Liver (tissue), 9 donors: ENCODE data around the gene TCAIM. TPM values are rescaled to one million over a fixed set of nuclear protein-coding genes. Genes with fewer than 3 reads are reported as not detected.

ENCODE experiments used
- DNase-seq: peaks from one replicate; pipeline ENCODE4 v3.0.0-alpha.2; 2017; ENCODE audit warnings: low spot score
- H3K27ac ChIP-seq, 2 donors: one replicate each; pipeline ENCODE4 v1.7.0; 2013; ENCODE audit warnings: inconsistent platforms in 2 of 2, low read length in 2 of 2, control low read depth in 1 of 2, low read depth in 1 of 2, mild to moderate bottlenecking in 1 of 2
- H3K27me3 ChIP-seq, 4 donors: one replicate each; pipeline versions ENCODE4 v1.6.1 to v1.7.0; 2013; ENCODE audit warnings: low read length in 3 of 4, inconsistent platforms in 1 of 4, mild to moderate bottlenecking in 1 of 4, moderate library complexity in 1 of 4; ENCODE audit not compliant: control insufficient read depth in 4 of 4, insufficient read depth in 4 of 4
- H3K36me3 ChIP-seq, 4 donors: one replicate each; pipeline versions ENCODE4 v1.6.1 to v1.7.0; 2013; ENCODE audit warnings: low read length in 3 of 4, mild to moderate bottlenecking in 3 of 4, low read depth in 1 of 4, moderate library complexity in 1 of 4; ENCODE audit not compliant: control insufficient read depth in 4 of 4, insufficient read depth in 3 of 4
- H3K4me1 ChIP-seq, 4 donors: one replicate each; pipeline versions ENCODE4 v1.6.1 to v1.7.0; 2013; ENCODE audit warnings: low read length in 3 of 4, mild to moderate bottlenecking in 3 of 4, moderate library complexity in 1 of 4; ENCODE audit not compliant: control insufficient read depth in 4 of 4, insufficient read depth in 4 of 4
- H3K4me3 ChIP-seq, 3 donors: one replicate each; pipeline versions ENCODE4 v1.6.1 to v1.7.0; 2013; ENCODE audit warnings: low read length in 3 of 3, control low read depth in 1 of 3, low read depth in 1 of 3, mild to moderate bottlenecking in 1 of 3
- H3K9ac ChIP-seq, 2 donors: one replicate each; pipeline ENCODE4 v1.7.0; 2013; ENCODE audit warnings: low read length in 2 of 2, mild to moderate bottlenecking in 2 of 2, moderate library complexity in 2 of 2, control low read depth in 1 of 2, low read depth in 1 of 2
- H3K9me3 ChIP-seq, 4 donors: one replicate each; pipeline versions ENCODE4 v1.6.1 to v1.7.0; 2013; ENCODE audit warnings: low read length in 3 of 4; ENCODE audit not compliant: control insufficient read depth in 4 of 4
- ATF3 ChIP-seq: IDR thresholded peaks from 2 replicates; pipeline ENCODE4 v1.6.1; 2016; ENCODE audit warnings: antibody characterized with exemption
- CTCF ChIP-seq: fragments of 150-350 bp; IDR thresholded peaks from 2 replicates; pipeline ENCODE4 v1.5.1; 2017; ENCODE audit warnings: improper control_type of control experiment, low read depth, low read length; ENCODE audit not compliant: missing input control
- EGR1 ChIP-seq, 2 donors: IDR thresholded peaks; 2 replicates each; pipeline ENCODE4 v1.6.1; 2016 to 2018; ENCODE audit warnings: antibody characterized with exemption in 2 of 2, low read depth in 2 of 2
- FOXA1 ChIP-seq: IDR thresholded peaks from 2 replicates; pipeline ENCODE4 v1.6.1; 2016; ENCODE audit warnings: antibody characterized with exemption
- FOXA2 ChIP-seq: IDR thresholded peaks from 2 replicates; pipeline ENCODE4 v1.6.1; 2016; ENCODE audit warnings: antibody characterized with exemption
- GABPA ChIP-seq, 2 donors: IDR thresholded peaks in 1 of 2; conservative IDR thresholded peaks in 1 of 2; 2 replicates each; pipeline ENCODE4 v1.6.1; 2016; ENCODE audit warnings: antibody characterized with exemption in 2 of 2, mild to moderate bottlenecking in 1 of 2, moderate library complexity in 1 of 2
- HNF4A ChIP-seq, 2 donors: conservative IDR thresholded peaks; 2 replicates each; pipeline ENCODE4 v1.6.1; 2016; ENCODE audit warnings: antibody characterized with exemption in 2 of 2, mild to moderate bottlenecking in 2 of 2
- HNF4G ChIP-seq: IDR thresholded peaks from 2 replicates; pipeline ENCODE4 v1.6.1; 2016; ENCODE audit warnings: antibody characterized with exemption
- JUND ChIP-seq, 2 donors: IDR thresholded peaks; 2 replicates each; pipeline ENCODE4 v1.6.1; 2016; ENCODE audit warnings: antibody characterized with exemption in 2 of 2
- MAX ChIP-seq: IDR thresholded peaks from 2 replicates; pipeline ENCODE4 v1.6.1; 2016; ENCODE audit warnings: antibody characterized with exemption
- NR2F2 ChIP-seq: IDR thresholded peaks from 2 replicates; pipeline ENCODE4 v1.6.1; 2016; ENCODE audit warnings: antibody characterized with exemption
- RAD21 ChIP-seq, 2 donors: IDR thresholded peaks; 2 replicates each; pipeline ENCODE4 v1.6.1; 2016; ENCODE audit warnings: antibody characterized with exemption in 2 of 2, mild to moderate bottlenecking in 2 of 2
- SP1 ChIP-seq: IDR thresholded peaks from 2 replicates; pipeline ENCODE4 v1.6.1; 2018; ENCODE audit warnings: antibody characterized with exemption, mild to moderate bottlenecking
- TAF1 ChIP-seq: conservative IDR thresholded peaks from 2 replicates; pipeline ENCODE4 v1.6.1; 2016; ENCODE audit warnings: antibody characterized with exemption, mild to moderate bottlenecking
- ZBTB33 ChIP-seq: IDR thresholded peaks from 2 replicates; pipeline ENCODE4 v1.6.1; 2016; ENCODE audit warnings: antibody characterized with exemption
- WGBS: extraction: QIAGEN DNeasy Blood & Tissue Kit; methylation state at CpG from one replicate; pipeline ENCODE4 v1.1.7; 2013; 5-methylcytosine and 5-hydroxymethylcytosine counted together
- polyA plus RNA-seq, 2 donors: library from polyadenylated mRNA; stranded (reverse) in 1 of 2; unstranded in 1 of 2; fragments of 200-250 nt in 1 of 2; fragments of >200 nt in 1 of 2; fragmentation: Nextera tagmentation in 1 of 2; extraction: Ambion mirVana in 1 of 2; gene quantifications; one replicate each; pipeline versions ENCODE4 v1.2.1 to v1.2.3, GENCODE V29; 2013 to 2015
- total RNA-seq, 2 donors: library from RNA; depleted of rRNA; stranded (reverse); fragments of >200 nt; gene quantifications; one replicate each; pipeline ENCODE4 v1.2.3, GENCODE V29; 2014
- donor health status: healthy.
- donor health status: healthy.
- donor health status: healthy.
- donor health status: healthy.
- donor health status: healthy.

Gene TCAIM
- total and polyA plus RNA-seq, 4 donors: 21.0 to 46.6 (median 24.0) TPM

- TF ChIP-seq CTCF: no peak
- TF ChIP-seq RAD21 (IDR thresholded peaks at IDR 0.05): no peak
- no peak for TF ChIP-seq FOXA2
- no peak for TF ChIP-seq JUND (IDR thresholded peaks at IDR 0.05)
- no peak for TF ChIP-seq SP1
- TF ChIP-seq HNF4A (conservative IDR thresholded peaks at IDR 0.05): no peak
Observed at GRCh38 chr3:44444896-44445691, 106.5 kb downstream of the TCAIM start (continued).

- Histone ChIP-seq H3K27ac (no peak overlapping the region), H3K36me3 (peaks cover 9 to 49% (median 38%) of the 10 kb centered on the region in 4 donors), H3K9me3 (peaks cover 5 to 12% (median 7%) of the 10 kb centered on the region in 4 donors), H3K27me3 (no peaks in the 10 kb centered on the region), H3K9ac (no peak overlapping the region), H3K4me1 (peaks cover 0 to 5% (median 2%) of the 10 kb centered on the region in 4 donors), H3K4me3 (no peak overlapping the region)
- 98% methylated on average over 5 of the region's 5 CpGs for WGBS
- DNase-seq: no peak
- TF ChIP-seq HNF4A (conservative IDR thresholded peaks at IDR 0.05) (no peak), NR2F2 (no peak), TAF1 (no peak), ATF3 (no peak), MAX (no peak), GABPA (IDR thresholded peaks at IDR 0.05 in 1 of 2, conservative IDR thresholded peaks at IDR 0.05 in 1 of 2) (no peak)
Observed at GRCh38 chr3:44445786-44446185, 107.2 kb downstream of the TCAIM start.

GRCh38 chr3:44446929-44447328 lies 108.4 kb downstream of the TCAIM start:
- TF ChIP-seq HNF4G (no peak), FOXA1 (no peak), JUND (IDR thresholded peaks at IDR 0.05) (no peak)
- Histone ChIP-seq H3K9me3 (peaks cover 5 to 12% (median 7%) of the 10 kb centered on the region in 4 donors), H3K4me3 (no peak overlapping the region), H3K36me3 (peaks cover 10 to 57% (median 46%) of the 10 kb centered on the region in 4 donors), H3K9ac (no peak overlapping the region), H3K27me3 (no peaks in the 10 kb centered on the region), H3K27ac (no peak overlapping the region), H3K4me1 (no peaks in the 10 kb centered on the region)
- 96% methylated on average over 5 of the region's 5 CpGs for WGBS
- no peak for DNase-seq

- TF ChIP-seq HNF4A (conservative IDR thresholded peaks at IDR 0.05) (no peak), ATF3 (no peak), EGR1 (IDR thresholded peaks at IDR 0.05; ENCODE audit: low read depth in 2 of 2) (no peak), RAD21 (IDR thresholded peaks at IDR 0.05) (no peak), MAX (no peak), CTCF (no peak), GABPA (IDR thresholded peaks at IDR 0.05 in 1 of 2, conservative IDR thresholded peaks at IDR 0.05 in 1 of 2) (no peak), ZBTB33 (no peak)
- no peak for DNase-seq
- H3K9ac ChIP-seq: no peak overlapping the region
- no peaks in the 10 kb centered on the region for H3K27me3 ChIP-seq
- H3K9me3 ChIP-seq: peaks cover 5 to 12% (median 7%) of the 10 kb centered on the region in 4 donors
- peaks cover 19 to 75% (median 66%) of the 10 kb centered on the region in 4 donors for H3K36me3 ChIP-seq
- WGBS: 98% methylated on average over 3 of the region's 3 CpGs
- H3K4me1 ChIP-seq: no peaks in the 10 kb centered on the region
- H3K27ac ChIP-seq: no peak overlapping the region
- no peak overlapping the region for H3K4me3 ChIP-seq
Observed at GRCh38 chr3:44451441-44451840, 112.9 kb downstream of the TCAIM start.
